AG09309 (cell line): ENCODE results near the gene KIF5C.

Source experiments
- DNase-seq: peaks from one replicate; pipeline ENCODE4 v3.0.0-alpha.2; 2010; ENCODE audit warnings: low read depth
- H3K4me3 ChIP-seq: 2 replicates; pipeline ENCODE4 v1.5.1; 2011; ENCODE audit warnings: mild to moderate bottlenecking, low read depth, low read length, moderate library complexity; ENCODE audit not compliant: control insufficient read depth
- TF ChIP-seq, protein P1 (sequence below): IDR thresholded peaks from 2 replicates; pipeline ENCODE4 v1.5.1; 2011; ENCODE audit warnings: mild to moderate bottlenecking, low read depth, low read length, inconsistent platforms; ENCODE audit not compliant: insufficient read depth, control insufficient read depth; ENCODE audit errors: missing control alignments

KIF5C gene

DNA sequence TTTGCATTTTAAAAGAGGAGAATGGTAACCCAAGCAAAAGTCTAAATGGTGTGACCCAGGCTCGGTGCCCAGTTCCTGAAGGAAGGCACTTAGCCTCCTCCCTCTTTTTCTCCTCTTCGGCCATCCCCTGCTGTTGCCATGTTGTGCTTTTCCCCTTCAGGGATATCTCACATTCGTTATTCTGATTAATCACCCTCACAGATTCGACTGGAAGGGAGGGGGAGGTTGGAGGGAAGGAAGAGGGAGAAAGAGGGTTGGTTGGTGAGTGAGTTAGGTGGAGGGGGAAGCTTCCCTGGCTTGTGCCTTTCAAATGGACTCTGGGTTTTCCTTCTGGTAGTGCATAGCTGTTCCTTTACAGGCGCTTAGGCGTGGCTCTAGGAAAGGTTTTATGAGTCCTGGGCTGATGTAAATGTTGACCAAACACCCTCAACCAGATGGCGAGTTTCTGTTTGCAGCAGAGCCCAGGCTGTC is 124.5 kb downstream of the KIF5C start:
- TF ChIP-seq, protein P1, sequence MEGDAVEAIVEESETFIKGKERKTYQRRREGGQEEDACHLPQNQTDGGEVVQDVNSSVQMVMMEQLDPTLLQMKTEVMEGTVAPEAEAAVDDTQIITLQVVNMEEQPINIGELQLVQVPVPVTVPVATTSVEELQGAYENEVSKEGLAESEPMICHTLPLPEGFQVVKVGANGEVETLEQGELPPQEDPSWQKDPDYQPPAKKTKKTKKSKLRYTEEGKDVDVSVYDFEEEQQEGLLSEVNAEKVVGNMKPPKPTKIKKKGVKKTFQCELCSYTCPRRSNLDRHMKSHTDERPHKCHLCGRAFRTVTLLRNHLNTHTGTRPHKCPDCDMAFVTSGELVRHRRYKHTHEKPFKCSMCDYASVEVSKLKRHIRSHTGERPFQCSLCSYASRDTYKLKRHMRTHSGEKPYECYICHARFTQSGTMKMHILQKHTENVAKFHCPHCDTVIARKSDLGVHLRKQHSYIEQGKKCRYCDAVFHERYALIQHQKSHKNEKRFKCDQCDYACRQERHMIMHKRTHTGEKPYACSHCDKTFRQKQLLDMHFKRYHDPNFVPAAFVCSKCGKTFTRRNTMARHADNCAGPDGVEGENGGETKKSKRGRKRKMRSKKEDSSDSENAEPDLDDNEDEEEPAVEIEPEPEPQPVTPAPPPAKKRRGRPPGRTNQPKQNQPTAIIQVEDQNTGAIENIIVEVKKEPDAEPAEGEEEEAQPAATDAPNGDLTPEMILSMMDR: no peak
- no peak for DNase-seq
- H3K4me3 ChIP-seq: peak overlapping the region; percentile 14

DNA sequence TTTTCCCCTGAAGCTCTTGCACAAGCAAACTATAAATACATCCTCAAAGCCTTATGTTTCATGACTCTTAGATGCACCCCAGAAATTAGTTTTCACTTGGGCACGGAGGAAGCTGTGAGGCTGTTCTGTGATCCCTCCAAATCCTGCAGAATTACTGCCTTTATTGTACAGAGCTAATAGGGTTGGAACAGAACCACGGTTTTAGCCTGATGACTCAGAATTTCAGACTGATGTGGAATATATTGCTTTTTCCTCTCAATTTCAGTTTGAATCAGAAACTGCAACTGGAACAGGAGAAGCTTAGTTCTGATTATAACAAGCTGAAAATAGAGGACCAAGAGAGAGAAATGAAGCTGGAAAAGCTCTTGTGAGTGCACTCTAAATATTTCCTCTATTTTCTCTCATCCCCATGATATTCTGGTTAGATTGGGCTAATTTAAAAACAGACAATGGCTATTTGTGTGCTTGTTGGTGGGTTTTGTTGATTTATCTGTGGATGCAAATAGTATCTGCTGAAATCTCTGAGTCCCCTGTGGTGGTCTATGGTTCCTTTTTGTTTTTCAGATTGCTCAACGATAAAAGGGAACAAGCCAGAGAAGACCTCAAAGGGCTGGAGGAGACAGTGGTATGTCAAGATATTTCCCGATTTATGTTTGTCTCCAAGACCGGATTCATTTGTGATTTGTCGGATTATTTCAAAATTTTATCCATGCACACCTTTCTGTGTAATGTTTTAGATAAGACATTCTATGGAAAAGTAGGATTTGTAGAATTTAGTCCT is 125.3 kb downstream of the KIF5C start:
- DNase-seq: no peak
- H3K4me3 ChIP-seq: no peak overlapping the region
- TF ChIP-seq, protein P1: no peak

DNA sequence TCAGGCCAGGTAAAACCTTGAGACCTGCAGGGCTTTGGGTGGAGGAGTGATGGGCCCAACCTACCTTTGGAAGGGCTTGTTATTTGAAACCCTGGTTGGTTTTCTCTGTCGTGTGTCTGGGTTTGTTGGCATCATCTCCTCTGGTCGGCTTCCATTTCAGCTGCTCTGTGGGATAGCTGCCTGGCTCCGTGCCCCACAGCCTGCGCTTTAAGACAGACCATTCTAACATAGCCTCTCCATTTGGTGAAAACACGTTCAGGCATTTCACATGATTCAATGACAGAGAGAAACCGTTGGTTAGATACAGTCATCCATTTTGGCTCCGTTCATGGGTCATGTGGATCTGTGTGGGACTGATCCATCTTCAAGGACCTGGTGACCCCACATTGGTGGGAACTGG is 126.5 kb downstream of the KIF5C start:
- TF ChIP-seq, protein P1: no peak
- no peak for DNase-seq

DNA sequence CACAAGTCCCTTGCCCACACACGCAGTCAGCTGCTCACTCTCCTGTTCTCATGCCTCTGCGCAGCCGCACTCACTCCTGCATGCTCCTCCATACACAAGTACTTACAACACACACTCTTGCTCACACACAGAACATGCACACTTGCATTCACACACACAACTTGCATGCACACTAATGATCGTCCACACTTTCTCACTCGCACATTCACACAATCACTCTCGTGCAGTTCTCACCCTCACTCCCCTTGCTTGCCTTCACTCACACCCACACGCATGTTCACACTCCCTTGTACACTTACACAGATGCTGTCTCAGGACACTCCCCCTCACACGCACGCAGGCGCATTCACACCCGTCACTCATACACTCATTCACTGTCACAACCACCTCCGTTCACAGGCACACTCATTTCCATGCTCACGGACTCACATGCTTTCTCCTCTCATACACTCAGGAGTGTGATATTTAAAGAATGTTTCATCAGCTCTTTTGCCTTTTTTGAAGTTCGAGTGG is 127.4 kb downstream of the KIF5C start:
- H3K4me3 ChIP-seq: peak overlapping the region; percentile 38
- no peak for DNase-seq
- TF ChIP-seq, protein P1: no peak

More for the DNA sequence above, 126.5 kb downstream of the KIF5C start:
- no peak overlapping the region for H3K4me3 ChIP-seq

DNA sequence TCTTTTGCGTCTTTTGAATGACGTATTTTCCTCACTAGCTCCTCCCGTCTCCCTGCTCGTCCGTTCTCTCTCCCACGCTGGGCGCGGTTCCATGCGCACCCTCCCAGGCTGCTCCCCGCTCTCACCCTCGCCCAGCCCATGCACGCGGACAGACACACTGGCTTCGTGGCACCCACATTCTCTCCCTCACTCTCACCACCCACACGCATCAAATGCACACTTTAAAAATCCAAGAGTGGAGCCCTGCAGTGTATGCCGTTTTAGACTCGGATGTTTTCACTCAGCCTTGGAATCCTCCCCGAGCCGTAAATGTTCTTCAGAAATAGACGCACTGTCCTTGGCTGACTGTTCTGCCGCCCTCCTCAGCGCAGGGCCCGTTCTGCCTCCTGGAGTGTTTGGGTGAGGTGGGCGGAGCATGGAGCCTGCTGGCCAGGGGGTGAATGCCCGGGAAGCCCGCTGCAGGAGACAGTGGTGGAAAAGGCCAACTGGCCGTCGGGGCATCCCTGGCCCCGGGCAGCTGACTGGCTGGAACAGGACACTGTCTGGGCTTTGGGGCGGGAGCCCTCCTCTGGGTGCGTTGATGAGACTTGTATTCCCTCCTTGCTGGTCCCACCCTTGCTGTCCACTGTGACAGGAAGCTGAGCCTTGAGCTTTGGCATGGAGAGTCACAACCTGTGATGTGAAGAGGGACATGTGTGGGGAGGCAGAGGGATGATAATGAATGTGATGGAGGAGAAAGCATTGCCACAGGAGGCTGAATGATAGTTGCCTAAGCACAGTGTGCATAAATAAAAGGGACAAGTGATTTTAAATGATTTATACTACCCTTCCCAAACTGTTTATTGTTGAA is 128.1 kb downstream of the KIF5C start:
- TF ChIP-seq, protein P1: no peak
- no peak for DNase-seq
- H3K4me3 ChIP-seq: peak overlapping the region; percentile 38

DNA sequence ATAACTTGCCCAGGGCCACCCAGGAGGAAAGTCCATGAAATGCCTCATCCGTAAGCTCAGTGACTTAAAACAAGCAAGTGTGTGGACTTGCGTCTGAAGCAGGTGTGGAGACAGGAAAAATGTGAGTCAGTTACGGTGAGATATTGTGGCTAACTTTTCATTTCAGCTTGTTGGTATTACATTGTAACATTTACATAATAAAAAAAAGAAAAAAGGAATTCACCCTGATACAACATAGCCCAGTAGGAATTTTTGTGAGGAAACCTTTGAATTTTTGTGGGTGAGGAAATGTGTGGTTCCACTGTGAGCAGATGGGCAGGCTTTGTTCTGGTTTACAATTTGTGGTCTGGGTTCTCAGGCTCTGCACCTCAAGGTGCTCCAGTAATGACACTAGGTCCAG is 129.8 kb downstream of the KIF5C start:
- no peak overlapping the region for H3K4me3 ChIP-seq
- TF ChIP-seq, protein P1: no peak
- DNase-seq: peak; percentile 67
